IMR-90 (cell line): ENCODE measurements around the gene CTAGE8. TPM values are rescaled to one million over a fixed set of nuclear protein-coding genes. Genes with fewer than 3 reads are reported as not detected.
"Not testable (repeated sequence)": the region's sequence is repeated elsewhere in the genome, so short reads cannot be mapped to it uniquely, and the experiment has no call there.

Experiments
- ATAC-seq: fragments of 200-7000 bp; cut with Tn5 transposase; 2 replicates; pipeline ENCODE4 v1.9.1; 2020; ENCODE audit warnings: low read depth, mild to moderate bottlenecking, moderate library complexity
- Bru-seq: library from RNA; stranded (reverse); fragments of 400-500 nt; gene quantifications from one replicate; lab custom pipeline; 2021; lab: Mats Ljungman, UMichigan
- BruChase-seq, 2 experiments: library from RNA; stranded (reverse); fragments of 400-500 nt; gene quantifications; one replicate each; lab custom pipeline; 2021; lab: Mats Ljungman, UMichigan
- BruUV-seq: library from RNA; stranded (reverse); fragments of 400-500 nt; replicated peaks from 2 replicates; lab custom pipeline; 2021; lab: Mats Ljungman, UMichigan
- CTCF ChIA-PET: fragments of 300-600 bp; formaldehyde crosslinking; extraction: SDS; loops from one replicate; lab custom pipeline; 2021; ENCODE audit warnings: antibody characterized with exemption; lab: Yijun Ruan, JAX
- POLR2A ChIA-PET: fragments of 300-600 bp; sonication (Branson Sonifier 250); formaldehyde crosslinking; loops from one replicate; lab custom pipeline; 2022; ENCODE audit warnings: antibody characterized with exemption; ENCODE audit not compliant: unreplicated experiment; lab: Charles Lee
- DNase-seq: peaks from one replicate; pipeline ENCODE4 v3.0.0; 2013
- H2AFZ ChIP-seq: replicated peaks from 2 replicates; pipeline ENCODE3; 2013; ENCODE audit warnings: low read length, mild to moderate bottlenecking; ENCODE audit not compliant: poor library complexity
- H2AK5ac ChIP-seq: 2 replicates; pipeline ENCODE4 v1.6.1; 2013; ENCODE audit warnings: low read depth, low read length, inconsistent platforms
- H2AK9ac ChIP-seq: replicated peaks from 2 replicates; pipeline ENCODE3; 2013; ENCODE audit warnings: mild to moderate bottlenecking, low read depth, low read length, moderate library complexity; ENCODE audit not compliant: poor library complexity
- H2BK120ac ChIP-seq: 2 replicates; pipeline ENCODE4 v1.6.1; 2013; ENCODE audit warnings: low read depth, low read length, inconsistent platforms
- H2BK15ac ChIP-seq: 3 replicates; pipeline ENCODE4 v1.6.1; 2013; ENCODE audit warnings: low read depth, low read length, inconsistent platforms
- H2BK20ac ChIP-seq: 2 replicates; pipeline ENCODE4 v1.6.1; 2013; ENCODE audit warnings: low read depth, mild to moderate bottlenecking, inconsistent platforms, low read length, moderate library complexity
- H2BK5ac ChIP-seq: 2 replicates; pipeline ENCODE4 v1.6.1; 2013; ENCODE audit warnings: mild to moderate bottlenecking, low read depth, low read length, inconsistent platforms; ENCODE audit not compliant: poor library complexity, severe bottlenecking
- H3K14ac ChIP-seq: replicated peaks from 2 replicates; pipeline ENCODE4 v1.6.1; 2013; ENCODE audit warnings: low read depth, low read length, inconsistent platforms
- H3K18ac ChIP-seq: 2 replicates; pipeline ENCODE4 v1.6.1; 2013; ENCODE audit warnings: low read depth, low read length, control low read depth
- H3K23ac ChIP-seq: 2 replicates; pipeline ENCODE4 v1.6.1; 2013; ENCODE audit warnings: low read depth, low read length, inconsistent platforms
- H3K27ac ChIP-seq: 2 replicates; pipeline ENCODE4 v1.5.1; 2013; ENCODE audit warnings: mild to moderate bottlenecking, control low read depth, low read length; ENCODE audit not compliant: insufficient read depth
- H3K27me3 ChIP-seq: 2 replicates; pipeline ENCODE4 v1.6.1; 2013; ENCODE audit warnings: low read length; ENCODE audit not compliant: control insufficient read depth, insufficient read depth
- H3K36me3 ChIP-seq: 2 replicates; pipeline ENCODE4 v1.6.1; 2013; ENCODE audit warnings: low read length, mixed read lengths; ENCODE audit not compliant: control insufficient read depth, insufficient read depth
- H3K4ac ChIP-seq: 2 replicates; pipeline ENCODE4 v1.6.1; 2013; ENCODE audit warnings: low read depth, low read length, inconsistent platforms
- H3K4me1 ChIP-seq: 2 replicates; pipeline ENCODE4 v1.6.1; 2013; ENCODE audit warnings: low read length, mixed read lengths; ENCODE audit not compliant: control insufficient read depth, insufficient read depth
- H3K4me2 ChIP-seq: 2 replicates; pipeline ENCODE4 v1.6.1; 2013; ENCODE audit warnings: low read depth, mild to moderate bottlenecking, control low read depth, low read length, moderate library complexity
- H3K4me3 ChIP-seq: 2 replicates; pipeline ENCODE4 v1.5.1; 2013; ENCODE audit warnings: low read depth, mild to moderate bottlenecking, control low read depth, low read length, moderate library complexity; ENCODE audit not compliant: insufficient read depth
- H3K56ac ChIP-seq: 2 replicates; pipeline ENCODE4 v1.6.1; 2013; ENCODE audit warnings: low read length, inconsistent platforms; ENCODE audit not compliant: insufficient read depth; ENCODE audit errors: extremely low read depth
- H3K79me1 ChIP-seq, 2 experiments: 2 replicates each; pipeline ENCODE4 v1.6.1; 2013; ENCODE audit warnings: low read length in 2 of 2, inconsistent platforms in 1 of 2, low read depth in 1 of 2
- H3K9ac ChIP-seq: 2 replicates; pipeline ENCODE4 v1.6.1; 2013; ENCODE audit warnings: low read depth, low read length, control low read depth
- H3K9me1 ChIP-seq: 2 replicates; pipeline ENCODE4 v1.6.1; 2013; ENCODE audit warnings: low read length, inconsistent platforms; ENCODE audit not compliant: insufficient read depth
- H3K9me3 ChIP-seq: 2 replicates; pipeline ENCODE4 v1.6.1; 2013; ENCODE audit warnings: low read length; ENCODE audit not compliant: control insufficient read depth, insufficient read depth
- H4K20me1 ChIP-seq: 2 replicates; pipeline ENCODE4 v1.6.1; 2013; ENCODE audit warnings: low read length, inconsistent platforms; ENCODE audit not compliant: insufficient read depth
- H4K5ac ChIP-seq: 2 replicates; pipeline ENCODE4 v1.6.1; 2013; ENCODE audit warnings: mild to moderate bottlenecking, low read depth, low read length, control low read depth
- H4K8ac ChIP-seq, 2 experiments: 2 replicates each; pipeline ENCODE4 v1.6.1; 2013; ENCODE audit warnings: low read depth in 2 of 2, low read length in 2 of 2, control low read depth in 1 of 2, inconsistent platforms in 1 of 2
- H4K91ac ChIP-seq: 2 replicates; pipeline ENCODE4 v1.6.1; 2013; ENCODE audit warnings: low read depth, low read length, inconsistent platforms; ENCODE audit not compliant: insufficient read depth
- WGBS, 2 experiments: methylation state at CpG; one replicate each; pipeline versions ENCODE4 v1.1.5 to v1.1.7; 2013; ENCODE audit warnings: missing lambda C conversion rate in 2 of 2; ENCODE audit not compliant: insufficient read length in 1 of 2; ENCODE audit errors: extremely low coverage in 2 of 2; 5-methylcytosine and 5-hydroxymethylcytosine counted together
- dilution Hi-C: fragments of 300-500 bp; cut with HindIII; formaldehyde crosslinking; loops from one replicate; pipeline ENCODE4 v1.14.3; 2018; ENCODE audit warnings: low sequenced_read_pairs; ENCODE audit not compliant: unreplicated experiment
- in situ Hi-C: fragments of 300-500 bp; cut with MboI; formaldehyde crosslinking; loops from 3 replicates; pipeline ENCODE4 v1.14.3; 2019; ENCODE audit warnings: low sequenced_read_pairs, inconsistent platforms, mixed read lengths
- intact Hi-C: fragments of 100-400 bp; cut with micrococcal nuclease; formaldehyde crosslinking; loops from 2 replicates; pipeline ENCODE4 v1.10.0; 2022
- long read RNA-seq: library from polyadenylated mRNA; unstranded; transcript quantifications from one replicate; pipeline ENCODE4 v2.0.0, GENCODE V29; 2021; ENCODE audit not compliant: unreplicated experiment
- polyA plus RNA-seq, 3 experiments: library from polyadenylated mRNA; depleted of rRNA; stranded (reverse); fragments of >200 nt; gene quantifications; 2 replicates each; pipeline ENCODE4 v1.2.3, GENCODE V29; 2012; ENCODE audit warnings: low replicate concordance in 1 of 3
- total RNA-seq: library from RNA; depleted of rRNA; stranded (reverse); fragments of >200 nt; gene quantifications from 2 replicates; pipeline ENCODE4 v1.2.3, GENCODE V29; 2012; rRNA removed

CTAGE8 gene, protein sequence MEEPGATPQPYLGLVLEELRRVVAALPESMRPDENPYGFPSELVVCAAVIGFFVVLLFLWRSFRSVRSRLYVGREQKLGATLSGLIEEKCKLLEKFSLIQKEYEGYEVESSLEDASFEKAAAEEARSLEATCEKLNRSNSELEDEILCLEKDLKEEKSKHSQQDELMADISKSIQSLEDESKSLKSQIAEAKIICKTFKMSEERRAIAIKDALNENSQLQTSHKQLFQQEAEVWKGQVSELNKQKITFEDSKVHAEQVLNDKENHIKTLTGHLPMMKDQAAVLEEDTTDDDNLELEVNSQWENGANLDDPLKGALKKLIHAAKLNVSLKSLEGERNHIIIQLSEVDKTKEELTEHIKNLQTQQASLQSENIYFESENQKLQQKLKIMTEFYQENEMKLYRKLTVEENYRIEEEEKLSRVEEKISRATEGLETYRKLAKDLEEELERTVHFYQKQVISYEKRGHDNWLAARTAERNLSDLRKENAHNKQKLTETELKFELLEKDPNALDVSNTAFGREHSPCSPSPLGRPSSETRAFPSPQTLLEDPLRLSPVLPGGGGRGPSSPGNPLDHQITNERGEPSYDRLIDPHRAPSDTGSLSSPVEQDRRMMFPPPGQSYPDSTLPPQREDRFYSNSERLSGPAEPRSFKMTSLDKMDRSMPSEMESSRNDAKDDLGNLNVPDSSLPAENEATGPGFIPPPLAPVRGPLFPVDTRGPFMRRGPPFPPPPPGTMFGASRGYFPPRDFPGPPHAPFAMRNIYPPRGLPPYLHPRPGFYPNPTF
- not detected in 2 replicates for total RNA-seq
- not detected in 2 replicates for polyA plus RNA-seq (2012; rRNA removed)
- not detected in 2 replicates for polyA plus RNA-seq (2012; cell fraction: cytosol; rRNA removed)
- polyA plus RNA-seq (2012; cell fraction: nucleus; rRNA removed; ENCODE audit: low replicate concordance), result 0.05 TPM in 1 of 2 replicates, not detected in the other
- Bru-seq, nascent RNA, result percentile 16 among the genes with signal in this experiment
- BruChase-seq, experiment 1, labeled RNA remaining after a 6-hour chase, result percentile 9 among the genes with signal in this experiment
- BruChase-seq, experiment 2, labeled RNA remaining after a 2-hour chase, result not detected
- long read RNA-seq, result 0 reads

GRCh38 chr7:144269188-144269587 lies at the start of gene CTAGE8:
TSS of gene CTAGE8 (minus strand) at chr7:144269288. CDS start at chr7:144269250, 38 bp downstream.
- H2AK9ac ChIP-seq, H3K4me2 ChIP-seq, H2AFZ ChIP-seq, H2AK5ac ChIP-seq, BruUV-seq, H3K9me1 ChIP-seq, H2BK20ac ChIP-seq, CTCF ChIA-PET, H3K4me3 ChIP-seq, H2BK5ac ChIP-seq, H4K91ac ChIP-seq, intact Hi-C loops, H3K4ac ChIP-seq, H4K5ac ChIP-seq, H3K9me3 ChIP-seq, H3K4me1 ChIP-seq, H3K18ac ChIP-seq, H3K14ac ChIP-seq, DNase-seq, H4K8ac ChIP-seq, ATAC-seq, dilution Hi-C loops, POLR2A ChIA-PET, H3K27me3 ChIP-seq, H3K27ac ChIP-seq, H4K20me1 ChIP-seq, H3K9ac ChIP-seq, in situ Hi-C loops, H2BK120ac ChIP-seq, H3K36me3 ChIP-seq, H3K79me1 ChIP-seq, H3K56ac ChIP-seq, H3K23ac ChIP-seq, H2BK15ac ChIP-seq: not testable (repeated sequence)
- WGBS, 2 experiments, result no CpG with 5 or more reads among the region's 19 CpGs

- H3K36me3 ChIP-seq, POLR2A ChIA-PET, H3K4ac ChIP-seq, H2AK9ac ChIP-seq, in situ Hi-C loops, H3K56ac ChIP-seq, H4K91ac ChIP-seq, H2AK5ac ChIP-seq, intact Hi-C loops, BruUV-seq, H3K23ac ChIP-seq, H3K9me1 ChIP-seq, H3K9me3 ChIP-seq, H3K4me1 ChIP-seq, H3K18ac ChIP-seq, H2BK5ac ChIP-seq, H2BK15ac ChIP-seq, H2BK20ac ChIP-seq, H3K79me1 ChIP-seq, H3K14ac ChIP-seq, H3K9ac ChIP-seq, dilution Hi-C loops, H3K4me3 ChIP-seq, H2BK120ac ChIP-seq, DNase-seq, H3K27me3 ChIP-seq, H4K20me1 ChIP-seq, H2AFZ ChIP-seq, ATAC-seq, H3K27ac ChIP-seq, H3K4me2 ChIP-seq, H4K5ac ChIP-seq, CTCF ChIA-PET, H4K8ac ChIP-seq: not testable (repeated sequence)
- no CpG with 5 or more reads among the region's 1 CpG for WGBS, 2 experiments
Measured at GRCh38 chr7:144317537-144317936, 48.4 kb upstream of the CTAGE8 start.
